ENCODE data around the gene SEMA4D.

The SEMA4D gene

DNA sequence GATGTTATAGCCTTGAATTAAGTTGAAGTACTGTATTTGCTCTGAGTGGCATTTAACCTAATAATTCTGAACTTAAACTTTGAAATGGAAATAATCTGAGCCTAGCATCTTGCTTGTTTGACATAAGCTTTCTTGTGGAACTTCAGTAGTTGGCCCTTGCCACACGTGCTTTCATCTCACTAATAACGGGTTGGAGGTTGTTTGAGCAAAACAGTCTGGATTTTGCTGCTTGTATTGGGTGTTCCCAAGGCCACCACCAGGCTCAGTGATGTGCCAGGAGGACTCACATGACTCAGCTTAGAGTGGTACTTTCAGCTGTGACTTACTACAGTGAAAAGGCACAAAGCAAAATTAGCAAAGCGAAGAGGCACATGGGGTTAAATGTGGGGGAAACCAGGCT is 143.9 kb downstream of the SEMA4D start:
- no peak overlapping the region for H3K4me3 ChIP-seq (ENCODE audit: control insufficient read depth, low read depth, low read length)
- no peak for DNase-seq (ENCODE audit: low read depth)
- TF ChIP-seq, protein P1, sequence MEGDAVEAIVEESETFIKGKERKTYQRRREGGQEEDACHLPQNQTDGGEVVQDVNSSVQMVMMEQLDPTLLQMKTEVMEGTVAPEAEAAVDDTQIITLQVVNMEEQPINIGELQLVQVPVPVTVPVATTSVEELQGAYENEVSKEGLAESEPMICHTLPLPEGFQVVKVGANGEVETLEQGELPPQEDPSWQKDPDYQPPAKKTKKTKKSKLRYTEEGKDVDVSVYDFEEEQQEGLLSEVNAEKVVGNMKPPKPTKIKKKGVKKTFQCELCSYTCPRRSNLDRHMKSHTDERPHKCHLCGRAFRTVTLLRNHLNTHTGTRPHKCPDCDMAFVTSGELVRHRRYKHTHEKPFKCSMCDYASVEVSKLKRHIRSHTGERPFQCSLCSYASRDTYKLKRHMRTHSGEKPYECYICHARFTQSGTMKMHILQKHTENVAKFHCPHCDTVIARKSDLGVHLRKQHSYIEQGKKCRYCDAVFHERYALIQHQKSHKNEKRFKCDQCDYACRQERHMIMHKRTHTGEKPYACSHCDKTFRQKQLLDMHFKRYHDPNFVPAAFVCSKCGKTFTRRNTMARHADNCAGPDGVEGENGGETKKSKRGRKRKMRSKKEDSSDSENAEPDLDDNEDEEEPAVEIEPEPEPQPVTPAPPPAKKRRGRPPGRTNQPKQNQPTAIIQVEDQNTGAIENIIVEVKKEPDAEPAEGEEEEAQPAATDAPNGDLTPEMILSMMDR (IDR thresholded peaks at IDR 0.05; ENCODE audit: control insufficient read depth, insufficient read depth, low read depth, low read length, missing control alignments), result no peak

DNA sequence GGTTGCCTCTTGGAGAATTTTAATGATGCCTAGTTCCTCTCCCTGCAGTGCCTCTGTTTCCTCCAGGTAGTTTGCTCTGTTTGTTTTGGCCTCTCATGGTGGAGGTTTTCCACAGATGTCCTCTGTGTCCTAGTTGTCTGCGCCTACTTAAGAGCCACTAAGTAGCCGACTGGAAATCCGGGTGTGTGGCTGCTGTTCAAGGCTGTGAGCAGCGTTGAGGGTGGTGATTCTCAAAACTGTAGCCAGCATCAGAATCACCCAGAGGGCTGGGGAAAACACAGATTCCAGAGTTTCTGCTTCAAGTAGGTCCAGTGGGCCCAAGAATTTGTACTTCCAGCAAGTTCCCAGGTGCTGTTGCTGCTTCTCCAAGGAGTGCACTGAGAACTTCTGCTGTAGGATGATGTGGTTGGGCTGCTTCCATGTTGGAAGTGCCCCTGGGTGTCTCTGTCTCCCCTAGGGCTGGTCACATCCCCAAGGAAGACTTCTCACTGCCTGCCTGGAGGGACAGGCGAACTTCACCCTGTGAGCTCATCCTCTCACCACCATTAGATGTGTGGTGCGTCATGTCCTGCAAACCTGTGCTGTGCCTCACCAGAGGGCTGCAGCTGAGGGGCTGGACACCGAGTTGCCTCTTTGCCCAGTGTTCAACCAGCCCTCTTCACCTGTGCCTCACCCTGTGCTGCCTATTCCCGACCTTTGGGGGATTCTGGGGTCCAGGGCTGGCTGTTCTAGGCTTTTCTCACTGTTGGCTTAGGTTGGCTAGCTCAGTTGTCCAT is 144.9 kb downstream of the SEMA4D start:
- DNase-seq (ENCODE audit: low read depth), result no peak
- H3K4me3 ChIP-seq (ENCODE audit: control insufficient read depth, low read depth, low read length), result no peak overlapping the region
- TF ChIP-seq, protein P1 (IDR thresholded peaks at IDR 0.05; ENCODE audit: control insufficient read depth, insufficient read depth, low read depth, low read length, missing control alignments), result no peak

DNA sequence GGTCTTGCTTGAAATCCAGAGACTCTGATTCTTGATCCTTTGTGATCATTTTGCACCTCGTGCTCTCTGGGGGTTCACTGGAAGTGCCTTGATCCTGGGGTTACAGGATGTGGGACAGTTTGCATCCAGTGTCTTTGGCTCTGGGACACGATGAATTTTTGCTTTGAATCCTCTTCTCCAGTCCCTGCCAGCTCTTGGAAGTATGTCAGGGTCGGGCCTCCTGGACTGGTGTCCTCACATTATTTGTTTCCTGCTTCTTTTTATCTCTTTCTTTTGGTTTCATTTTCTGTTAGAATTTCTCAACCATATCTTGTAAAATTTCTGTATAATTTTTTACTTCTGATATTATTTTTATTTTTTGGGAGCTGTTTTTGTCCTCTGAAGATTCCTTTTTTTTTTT is 145.5 kb downstream of the SEMA4D start:
- H3K4me3 ChIP-seq (ENCODE audit: control insufficient read depth, low read depth, low read length), result no peak overlapping the region
- no peak for DNase-seq (ENCODE audit: low read depth)
- TF ChIP-seq, protein P1 (IDR thresholded peaks at IDR 0.05; ENCODE audit: control insufficient read depth, insufficient read depth, low read depth, low read length, missing control alignments), result no peak

DNA sequence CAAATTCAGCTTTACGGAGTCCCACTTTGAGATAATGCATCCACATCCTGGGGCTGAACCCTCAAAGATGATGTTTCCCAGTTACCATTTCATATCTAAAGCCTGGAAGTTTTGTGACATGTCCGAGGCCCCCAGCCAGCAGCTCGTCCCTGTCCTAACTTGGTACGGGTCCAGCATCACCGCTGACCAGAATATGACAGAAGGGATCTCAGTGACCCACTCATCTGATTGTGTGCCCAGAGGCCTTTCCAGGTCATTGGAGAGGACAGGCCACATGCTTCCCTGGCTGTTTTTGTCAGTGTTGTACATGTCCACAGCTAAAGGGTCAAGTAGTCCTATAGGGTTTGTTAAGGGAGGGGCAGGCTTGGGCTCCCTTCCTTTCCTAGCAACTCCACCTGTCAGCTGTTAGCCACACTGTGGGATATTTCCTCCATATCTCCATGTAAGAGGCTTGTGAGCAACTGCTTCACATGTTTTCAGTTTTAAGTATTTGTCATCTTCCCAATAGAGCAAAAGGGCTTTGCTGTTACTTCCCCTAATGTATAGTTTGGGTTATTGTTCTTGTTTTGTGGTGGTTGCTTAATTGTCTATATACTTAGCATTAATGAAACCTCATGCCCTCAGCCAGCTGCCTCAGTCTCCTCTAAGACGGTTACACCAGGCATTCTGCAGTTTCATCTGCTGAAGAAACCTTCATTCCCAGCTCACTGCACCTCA is 146.2 kb downstream of the SEMA4D start:
- DNase-seq (ENCODE audit: low read depth), result no peak
- TF ChIP-seq, protein P1 (IDR thresholded peaks at IDR 0.05; ENCODE audit: control insufficient read depth, insufficient read depth, low read depth, low read length, missing control alignments), result no peak
- no peak overlapping the region for H3K4me3 ChIP-seq (ENCODE audit: control insufficient read depth, low read depth, low read length)

DNA sequence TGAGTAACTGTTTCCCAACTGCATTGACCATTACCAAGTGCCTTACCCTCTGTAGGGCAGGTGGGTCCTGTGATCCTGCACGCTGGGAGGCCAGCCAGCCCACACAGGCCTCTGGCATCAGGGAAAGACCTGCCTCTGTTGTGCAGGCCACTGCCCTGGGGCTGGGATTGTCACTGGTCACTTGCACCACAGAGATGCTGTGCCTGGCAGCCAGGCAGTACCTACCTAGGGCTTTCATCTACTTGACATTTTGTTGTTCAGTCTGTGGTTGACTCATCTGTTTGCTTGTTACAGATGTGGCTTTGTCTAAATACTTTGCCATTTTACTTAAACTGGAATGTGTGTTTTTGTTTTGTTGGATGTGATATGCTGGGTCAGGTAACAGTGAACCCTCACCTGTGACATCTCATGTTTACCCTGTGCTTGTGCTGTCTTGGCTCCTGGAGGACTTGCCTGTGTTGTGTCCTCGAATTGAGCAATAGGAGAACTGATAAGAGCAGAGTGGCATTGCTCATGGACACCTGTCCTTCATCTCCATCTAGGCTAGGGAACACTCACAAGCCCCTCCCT is 146.8 kb downstream of the SEMA4D start:
- no peak overlapping the region for H3K4me3 ChIP-seq (ENCODE audit: control insufficient read depth, low read depth, low read length)
- DNase-seq (ENCODE audit: low read depth), result no peak
- TF ChIP-seq, protein P1 (IDR thresholded peaks at IDR 0.05; ENCODE audit: control insufficient read depth, insufficient read depth, low read depth, low read length, missing control alignments), result no peak

DNA sequence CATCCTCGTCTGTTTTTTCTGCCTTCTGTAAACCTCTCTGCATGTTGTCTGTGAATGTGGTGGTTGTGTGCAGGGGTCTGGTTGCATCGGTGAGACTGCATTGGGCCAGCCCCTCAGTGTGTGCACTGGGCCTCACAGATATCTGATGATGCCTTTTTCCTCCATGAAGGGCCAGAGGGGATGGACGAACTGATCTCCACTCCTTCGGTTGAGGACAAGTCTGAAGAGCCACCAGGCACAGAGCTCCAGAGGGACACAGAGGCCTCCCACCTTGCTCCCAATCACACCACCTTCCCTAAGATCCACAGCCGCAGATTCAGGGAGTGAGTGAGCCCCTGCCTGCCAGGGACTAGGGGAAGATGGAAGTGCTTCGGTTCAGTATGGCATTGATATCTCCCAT is 148.3 kb downstream of the SEMA4D start:
- no peak overlapping the region for H3K4me3 ChIP-seq (ENCODE audit: control insufficient read depth, low read depth, low read length)
- DNase-seq (ENCODE audit: low read depth), result no peak
- TF ChIP-seq, protein P1 (IDR thresholded peaks at IDR 0.05; ENCODE audit: control insufficient read depth, insufficient read depth, low read depth, low read length, missing control alignments), result no peak

All from AG09309 (cell line).